Measurements from ENCODE around the gene TRAPPC2B. TPM values are rescaled to one million over a fixed set of nuclear protein-coding genes. Genes with fewer than 3 reads are reported as not detected.

Gene TRAPPC2B
- total RNA-seq, result 24.1 TPM

DNA sequence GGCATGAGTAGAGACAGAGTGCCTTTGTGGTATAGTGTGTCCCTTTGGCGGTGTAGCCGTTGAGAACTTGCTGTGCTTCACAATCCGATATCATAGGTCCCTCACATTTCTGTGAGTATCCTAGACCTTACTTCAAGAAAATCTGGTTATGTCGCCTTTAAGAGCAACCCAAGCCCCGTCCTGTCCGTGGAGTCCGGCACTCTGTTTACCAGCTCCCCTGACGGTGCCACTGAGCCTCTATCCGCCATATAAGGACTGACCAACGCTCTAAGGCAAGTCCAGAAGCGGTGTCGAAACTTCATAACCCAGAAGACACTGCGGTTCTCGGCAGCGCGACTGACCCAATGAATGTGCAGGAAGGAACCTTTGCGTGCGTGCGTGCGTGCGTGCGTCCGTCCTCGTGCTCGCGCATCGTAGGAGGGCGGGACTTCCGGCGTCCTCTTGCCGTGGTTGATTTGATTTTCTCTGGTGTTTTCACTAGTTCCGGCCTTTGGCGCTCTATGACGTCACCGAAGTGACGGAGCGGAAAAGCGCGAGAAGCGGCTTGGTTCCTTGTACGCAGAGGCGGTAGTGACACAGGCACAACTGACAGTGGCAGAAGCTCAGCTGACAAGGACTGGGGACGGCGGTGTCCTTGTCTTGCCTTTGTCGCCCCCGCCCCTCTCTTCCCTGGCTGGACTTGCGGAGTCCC lies at the start of gene TRAPPC2B, which contains the start of gene ZNF547:
TSS of gene TRAPPC2B (plus strand) at position 555 of the 691 bp plus-strand sequence. CDS start 1,283 bp downstream, outside the sequence.
TSS of gene ZNF547 (plus strand) at position 555 of the 691 bp plus-strand sequence. CDS start 5,005 bp downstream, outside the sequence.

DNA sequence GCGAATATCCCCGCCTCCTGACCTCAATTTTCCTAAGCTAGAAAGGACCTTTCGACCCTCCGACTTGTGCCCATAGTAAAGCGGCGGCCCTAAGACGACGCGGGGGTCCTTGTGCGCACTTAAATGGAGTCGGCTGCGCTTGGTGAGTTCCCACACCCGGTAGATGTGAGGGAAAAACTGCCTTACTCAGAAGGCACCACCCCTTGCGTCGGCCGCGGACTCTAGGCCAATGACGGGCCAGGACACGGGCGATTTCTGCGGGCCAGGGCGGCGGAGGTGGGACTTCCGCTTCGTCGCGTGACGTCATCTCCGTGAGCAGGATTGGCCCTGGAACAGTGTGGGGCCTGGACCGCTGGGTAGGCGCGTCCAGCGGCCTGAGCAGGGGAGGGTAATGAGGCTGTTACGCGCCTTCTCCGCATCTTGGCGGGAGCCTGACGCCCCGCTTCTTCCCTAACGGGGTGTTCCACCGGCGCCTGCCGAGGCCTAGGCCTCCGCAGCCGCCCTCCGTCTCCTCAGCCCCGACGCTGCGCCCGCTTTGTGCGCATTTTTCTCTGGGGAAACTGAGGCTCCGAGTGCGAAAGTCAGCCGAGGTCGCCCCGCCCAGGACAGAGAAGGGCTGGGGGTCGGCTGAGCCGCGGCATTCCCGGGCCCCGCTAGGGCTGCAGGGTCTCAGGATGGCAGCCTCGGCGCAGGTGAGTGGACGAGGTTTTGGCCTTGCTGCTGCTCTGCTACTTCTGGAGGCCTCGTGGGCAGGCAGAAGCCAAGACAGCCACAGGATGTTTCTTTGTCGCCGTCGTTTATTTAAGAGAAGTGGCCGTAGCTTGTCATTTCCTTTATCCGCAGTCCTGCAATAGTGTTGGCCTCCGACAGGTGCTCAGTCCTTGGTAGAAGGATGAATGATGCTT lies 42.9 kb upstream of the TRAPPC2B start, which contains the start of gene ZNF543:
TSS of gene ZNF543 (plus strand) at position 293 of the 905 bp plus-strand sequence. CDS start at position 675, 382 bp downstream.

DNA sequence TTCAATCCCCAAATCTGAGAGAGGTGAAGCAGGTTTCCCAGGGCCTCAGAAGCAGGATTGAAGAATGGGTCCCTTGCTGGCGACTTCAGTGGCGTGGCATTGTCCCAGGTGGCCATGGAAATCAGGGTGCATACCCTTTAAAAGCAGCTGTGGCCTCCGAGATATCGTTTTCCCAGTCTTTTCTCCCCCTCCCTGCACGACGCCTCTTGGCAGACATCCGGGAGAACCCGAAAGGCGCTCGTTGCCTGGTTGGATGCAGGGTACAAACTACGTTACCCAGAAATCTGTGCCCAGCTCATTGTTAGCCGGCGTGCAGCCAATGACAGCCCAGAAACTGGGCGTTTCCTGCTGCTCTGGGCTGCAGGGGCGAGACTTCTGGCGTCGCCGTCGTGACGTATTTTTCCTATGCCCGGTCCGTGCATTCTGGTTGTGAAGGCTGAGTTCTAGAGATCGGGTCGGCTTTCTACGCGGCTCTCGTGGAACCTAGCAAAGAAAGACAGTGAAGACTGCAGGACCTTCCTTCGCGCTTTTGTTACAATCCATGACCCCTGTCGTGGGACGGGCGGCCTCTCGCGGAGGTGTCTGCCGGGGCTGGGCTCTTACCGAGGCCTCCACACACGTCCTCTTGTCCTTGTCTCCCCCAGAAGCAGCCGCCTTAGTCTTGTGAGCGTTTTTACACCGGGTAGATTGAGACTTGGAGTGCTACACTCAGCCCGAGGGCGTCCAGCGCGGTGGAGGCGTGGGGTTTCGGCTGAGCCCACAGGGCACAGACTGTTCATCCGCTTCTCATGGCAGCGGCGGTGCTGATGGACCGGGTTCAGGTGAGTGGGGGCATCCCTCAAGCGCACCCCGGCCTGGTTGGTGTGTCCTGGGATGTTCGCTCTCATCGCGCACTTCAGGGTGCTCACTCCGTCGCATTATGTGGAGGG lies 12.2 kb upstream of the TRAPPC2B start, which contains the start of gene ZNF304:
TSS of gene ZNF304 (plus strand) at position 395 of the 929 bp plus-strand sequence. CDS start at position 789, 394 bp downstream.

DNA sequence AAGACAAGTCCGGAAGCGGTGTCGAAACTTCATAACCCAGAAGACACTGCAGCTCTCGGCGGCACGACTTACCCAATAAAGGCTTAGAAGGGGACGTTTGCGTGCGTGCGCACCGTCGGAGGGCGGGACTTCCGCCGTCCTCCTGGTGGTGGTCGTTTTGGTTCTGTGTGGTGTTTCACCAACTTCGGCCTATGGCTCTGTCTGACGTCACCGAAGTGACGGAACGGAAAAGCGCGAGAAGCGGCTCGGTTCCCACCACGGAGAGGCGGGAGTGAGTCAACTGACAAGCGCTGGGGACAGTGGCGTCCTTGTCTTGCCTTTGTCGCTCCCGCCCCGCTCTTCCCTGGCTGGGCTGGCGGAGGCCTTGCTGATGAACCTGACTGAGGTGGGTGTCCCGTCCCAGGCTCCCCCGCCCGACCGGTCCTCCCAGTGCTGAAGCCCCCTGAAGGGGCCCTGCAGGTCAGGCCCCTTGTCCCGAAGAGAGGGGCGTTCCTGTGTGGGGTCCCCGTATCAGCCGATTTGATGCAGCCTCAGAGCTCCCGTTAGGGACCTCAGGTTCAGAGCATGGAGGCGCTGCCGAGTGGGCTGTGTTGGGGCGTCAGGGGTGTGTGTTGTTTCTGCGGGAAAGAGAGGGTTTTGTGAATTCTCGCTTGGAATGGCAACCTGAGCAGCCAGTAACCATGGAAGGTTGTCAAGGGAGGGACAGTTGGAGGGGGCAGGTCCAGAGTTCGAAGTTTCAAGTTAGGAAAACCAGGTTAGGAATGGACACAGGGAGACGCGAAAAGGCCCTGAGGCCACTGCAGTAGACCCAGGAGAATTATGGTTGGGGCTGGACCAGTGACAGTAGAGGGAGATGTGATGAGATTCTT lies 26.6 kb downstream of the TRAPPC2B start, which contains the start of gene ZNF548:
TSS of gene ZNF548 (plus strand) at position 125 of the 869 bp plus-strand sequence. CDS start at position 371, 246 bp downstream.

DNA sequence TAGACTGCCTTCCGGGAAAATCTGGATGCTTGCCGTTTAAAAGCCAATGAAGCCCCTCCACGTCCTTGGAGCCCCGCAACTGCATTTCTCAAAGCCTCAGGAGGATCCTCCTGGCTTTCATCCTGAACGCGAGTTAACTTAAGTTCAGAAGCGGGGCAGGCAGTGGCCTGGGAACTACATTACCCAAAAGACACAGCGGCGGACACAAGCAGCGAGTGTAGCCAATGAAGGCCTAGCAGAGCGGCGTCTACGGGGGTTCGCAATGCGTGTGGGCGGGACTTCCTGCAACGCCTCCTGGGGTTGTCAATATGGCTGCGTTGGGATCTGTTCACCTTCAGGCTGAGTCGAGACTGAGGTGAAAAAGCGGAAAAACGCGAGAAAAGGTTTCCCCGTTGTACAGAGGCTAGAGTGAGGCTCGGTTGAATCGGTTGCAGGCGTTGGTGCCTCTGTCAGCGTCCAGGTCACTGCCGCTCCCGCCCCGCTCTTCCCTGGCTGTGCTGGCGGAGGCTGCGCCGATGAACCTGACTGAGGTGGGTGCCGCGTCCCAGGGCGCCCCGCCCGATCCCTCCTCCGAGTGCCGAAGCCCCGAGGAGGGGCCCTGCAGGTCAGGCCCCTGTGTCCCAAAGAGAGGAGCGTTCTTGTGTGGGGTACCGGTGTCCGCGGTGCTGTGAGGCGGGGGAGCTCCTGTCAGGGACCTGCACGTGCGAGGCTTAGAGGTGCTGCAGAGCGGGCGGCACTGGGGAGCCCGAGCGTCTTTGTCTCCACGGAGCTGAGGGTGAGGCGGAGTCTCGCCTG lies 47.7 kb downstream of the TRAPPC2B start, which contains the start of gene ZNF17:
TSS of gene ZNF17 (plus strand) at position 285 of the 795 bp plus-strand sequence. CDS start 2,455 bp downstream, outside the sequence.

Other genes with a start within 250 kb of the TRAPPC2B start
- gene USP29, start 243.6 kb upstream of the TRAPPC2B start, total RNA-seq, result not detected
- gene ZIM3, start 218.3 kb upstream of the TRAPPC2B start, total RNA-seq, result not detected
- gene DUXA, start 196.1 kb upstream of the TRAPPC2B start, total RNA-seq, result not detected
- 48.2 TPM for gene ZNF264, start 172.1 kb upstream of the TRAPPC2B start, total RNA-seq
- gene AURKC, start 132.5 kb upstream of the TRAPPC2B start, total RNA-seq, result not detected
- 44.4 TPM for gene ZNF805, start 122.9 kb upstream of the TRAPPC2B start, total RNA-seq
- 290 TPM for gene ZNF460, start 83.1 kb upstream of the TRAPPC2B start, total RNA-seq
- gene ZNF543, start 43.1 kb upstream of the TRAPPC2B start, total RNA-seq, result 43.2 TPM
- 22.8 TPM for gene ZNF304, start 12.3 kb upstream of the TRAPPC2B start, total RNA-seq
- 16.0 TPM for gene ZNF547, start within 50 bp of the TRAPPC2B start, total RNA-seq
- 68.2 TPM for gene ZNF548, start 26.3 kb downstream of the TRAPPC2B start, total RNA-seq
- 57.9 TPM for gene ZNF17, start 47.6 kb downstream of the TRAPPC2B start, total RNA-seq
- gene ZNF749, start 71.8 kb downstream of the TRAPPC2B start, total RNA-seq, result 49.8 TPM
- 11.0 TPM for gene VN1R1, start 93.6 kb downstream of the TRAPPC2B start, total RNA-seq
- 77.3 TPM for gene ZNF772, start 114.0 kb downstream of the TRAPPC2B start, total RNA-seq
- 29.7 TPM for gene ZNF419, start 124.2 kb downstream of the TRAPPC2B start, total RNA-seq
- gene ZNF773, start 136.4 kb downstream of the TRAPPC2B start, total RNA-seq, result 35.4 TPM
- gene ZNF549, start 163.8 kb downstream of the TRAPPC2B start, total RNA-seq, result 41.9 TPM
- 21.3 TPM for gene ZNF550, start 196.3 kb downstream of the TRAPPC2B start, total RNA-seq
- gene ZNF416, start 215.4 kb downstream of the TRAPPC2B start, total RNA-seq, result 15.0 TPM
- 30.4 TPM for gene ZIK1, start 220.6 kb downstream of the TRAPPC2B start, total RNA-seq
- 5.6 TPM for gene ZNF530, start 236.3 kb downstream of the TRAPPC2B start, total RNA-seq